B cell (primary cell): ENCODE data around the gene KCNJ12. TPM values are rescaled to one million over a fixed set of nuclear protein-coding genes. Genes with fewer than 3 reads are reported as not detected.

Experiments
- ATAC-seq: fragments of 200-7000 bp; cut with Tn5 transposase; one replicate; pipeline ENCODE4 v1.10.0; 2021; ENCODE audit warnings: low read depth, mild to moderate bottlenecking, moderate number of reproducible peaks, moderate library complexity
- CTCF ChIA-PET: fragments of 350-600 bp; sonication (Branson Sonifier 250); formaldehyde crosslinking; loops from one replicate; lab custom pipeline; 2021; ENCODE audit warnings: antibody characterized with exemption, inconsistent platforms; lab: Charles Lee
- POLR2A ChIA-PET: fragments of 350-600 bp; sonication (Branson Sonifier 250); formaldehyde crosslinking; loops from one replicate; lab custom pipeline; 2021; ENCODE audit warnings: antibody characterized with exemption; lab: Charles Lee
- DNase-seq: peaks from one replicate; pipeline ENCODE4 v3.0.0; 2013
- H2AFZ ChIP-seq: 2 replicates; pipeline ENCODE4 v1.6.1; 2012; ENCODE audit warnings: mild to moderate bottlenecking, low read depth, low read length; ENCODE audit not compliant: insufficient read depth, poor library complexity, severe bottlenecking
- H3K27ac ChIP-seq, 2 donors: 1 replicate in 1 of 2; 2 replicates in 1 of 2; pipeline ENCODE4 v1.5.1; 2012 to 2013; ENCODE audit warnings: low read length in 2 of 2, mild to moderate bottlenecking in 2 of 2, moderate library complexity in 1 of 2
- H3K27me3 ChIP-seq, 4 experiments: fragments of 200-600 bp in 1 of 4; sonication (generic) in 1 of 4; replicated peaks in 1 of 4; 1 replicate in 2 of 4; 2 replicates in 2 of 4; pipeline versions ENCODE4 v1.6.1 to v1.7.0; 2013 to 2016; ENCODE audit warnings: low read length in 3 of 4, mild to moderate bottlenecking in 2 of 4, mixed read lengths in 1 of 4, moderate library complexity in 1 of 4; ENCODE audit not compliant: insufficient read depth in 4 of 4, control insufficient read depth in 3 of 4; ENCODE audit errors: control extremely low read depth in 1 of 4
- H3K36me3 ChIP-seq, 2 experiments: replicated peaks in 1 of 2; 1 replicate in 1 of 2; 2 replicates in 1 of 2; pipeline versions ENCODE4 v1.6.1 to v1.7.1; 2013; ENCODE audit warnings: low read length in 1 of 2; ENCODE audit not compliant: insufficient read depth in 2 of 2, control insufficient read depth in 1 of 2; ENCODE audit errors: control extremely low read depth in 1 of 2, extremely low read depth in 1 of 2
- H3K4me1 ChIP-seq, 2 donors: fragments of 200-600 bp in 1 of 2; sonication (generic) in 1 of 2; 1 replicate in 1 of 2; 2 replicates in 1 of 2; pipeline versions ENCODE4 v1.5.1 to v1.6.1; 2013 to 2017; ENCODE audit warnings: low read length in 2 of 2; ENCODE audit not compliant: control insufficient read depth in 2 of 2, insufficient read depth in 2 of 2
- H3K4me2 ChIP-seq: replicated peaks from 2 replicates; pipeline ENCODE3; 2012; ENCODE audit warnings: mild to moderate bottlenecking, low read depth, low read length; ENCODE audit not compliant: poor library complexity, severe bottlenecking
- H3K4me3 ChIP-seq, 5 experiments: fragments of 200-600 bp in 1 of 5; sonication (generic) in 1 of 5; 1 replicate in 3 of 5; 2 replicates in 2 of 5; pipeline versions ENCODE4 v1.5.1 to v1.7.0; 2011 to 2016; ENCODE audit warnings: low read length in 4 of 5, mild to moderate bottlenecking in 4 of 5, low read depth in 2 of 5, control low read depth in 1 of 5, moderate library complexity in 1 of 5; ENCODE audit not compliant: insufficient read depth in 1 of 5; ENCODE audit errors: control extremely low read depth in 1 of 5, extremely low read depth in 1 of 5
- H3K79me2 ChIP-seq: fragments of 200-600 bp; sonication (generic); one replicate; pipeline ENCODE4 v1.6.0; 2016; ENCODE audit warnings: low read length; ENCODE audit not compliant: control insufficient read depth, insufficient read depth
- H3K9ac ChIP-seq: fragments of 200-600 bp; sonication (generic); 2 replicates; pipeline ENCODE4 v1.6.1; 2017; ENCODE audit warnings: mild to moderate bottlenecking, low read length, moderate library complexity
- H3K9me3 ChIP-seq, 3 donors: one replicate each; pipeline versions ENCODE4 v1.6.1 to v1.7.1; 2013; ENCODE audit warnings: low read length in 2 of 3; ENCODE audit not compliant: control insufficient read depth in 2 of 3, insufficient read depth in 1 of 3; ENCODE audit errors: control extremely low read depth in 1 of 3
- H4K20me1 ChIP-seq: 2 replicates; pipeline ENCODE4 v1.6.0; 2012; ENCODE audit warnings: mild to moderate bottlenecking, low read length; ENCODE audit not compliant: insufficient read depth, control insufficient read depth, poor library complexity, severe bottlenecking
- H3K27ac Mint-ChIP-seq: one replicate; pipeline ENCODE4 v1.8.0; 2021; ENCODE audit warnings: mixed read lengths
- H3K27me3 Mint-ChIP-seq: one replicate; pipeline ENCODE4 v1.8.0; 2021; ENCODE audit warnings: mixed read lengths
- H3K4me1 Mint-ChIP-seq: one replicate; pipeline ENCODE4 v1.8.0; 2021; ENCODE audit warnings: mixed read lengths
- H3K4me3 Mint-ChIP-seq: one replicate; pipeline ENCODE4 v1.8.0; 2021; ENCODE audit warnings: mixed read lengths
- H3K9me3 Mint-ChIP-seq: one replicate; pipeline ENCODE4 v1.8.0; 2022; ENCODE audit warnings: mixed read lengths; ENCODE audit not compliant: insufficient read depth
- EZH2 ChIP-seq: IDR thresholded peaks from 2 replicates; pipeline ENCODE4 v1.6.1; 2012; ENCODE audit warnings: borderline replicate concordance, low read depth, mild to moderate bottlenecking, moderate library complexity, low read length; ENCODE audit not compliant: insufficient read depth, poor library complexity, severe bottlenecking
- WGBS: methylation state at CpG from one replicate; pipeline ENCODE4 v1.1.5; 2013; ENCODE audit warnings: missing lambda C conversion rate; ENCODE audit not compliant: insufficient coverage; 5-methylcytosine and 5-hydroxymethylcytosine counted together
- intact Hi-C: fragments of 100-400 bp; cut with micrococcal nuclease; formaldehyde crosslinking; loops from one replicate; pipeline ENCODE4 v1.10.0; 2022
- polyA plus RNA-seq: library from polyadenylated mRNA; depleted of rRNA; stranded (reverse); fragments of >200 nt; gene quantifications from 2 replicates; pipeline ENCODE4 v1.2.3, GENCODE V29; 2012
- total RNA-seq, 2 donors: library from RNA; stranded (reverse); fragments of 120-200 nt in 1 of 2; gene quantifications; 1 replicate in 1 of 2; 2 replicates in 1 of 2; pipeline versions ENCODE4 v1.2.3 to v1.2.4, GENCODE V29; 2013 to 2022
- TF ChIP-seq, protein P1 (sequence below): fragments of 200-600 bp; IDR thresholded peaks from one replicate; pipeline ENCODE4 v1.8.0; 2022; ENCODE audit warnings: antibody characterized with exemption, mild to moderate bottlenecking

Gene KCNJ12
- total and polyA plus RNA-seq, 2 donors (not counting 1 experiment from before 2014, with no cell fraction given), result not detected

- no peak overlapping the region for H3K27ac ChIP-seq
- POLR2A ChIA-PET, result interaction anchor here (0.9 kb wide), 1 partner anchor 10 kb away, joined by 3 read pairs; no protein-coding TSS in a partner anchor
- Mint-ChIP-seq H3K4me3 (peak overlapping the region; percentile 5), H3K27me3 (peaks cover 30% of the 10 kb centered on the region), H3K27ac (no peak overlapping the region), H3K9me3 (no peaks in the 10 kb centered on the region), H3K4me1 (peaks cover 23% of the 10 kb centered on the region)
- peaks cover 0 to 65% (median 19%) of the 10 kb centered on the region in 4 experiments for H3K27me3 ChIP-seq
- no peak for TF ChIP-seq EZH2
- TF ChIP-seq, protein P1, sequence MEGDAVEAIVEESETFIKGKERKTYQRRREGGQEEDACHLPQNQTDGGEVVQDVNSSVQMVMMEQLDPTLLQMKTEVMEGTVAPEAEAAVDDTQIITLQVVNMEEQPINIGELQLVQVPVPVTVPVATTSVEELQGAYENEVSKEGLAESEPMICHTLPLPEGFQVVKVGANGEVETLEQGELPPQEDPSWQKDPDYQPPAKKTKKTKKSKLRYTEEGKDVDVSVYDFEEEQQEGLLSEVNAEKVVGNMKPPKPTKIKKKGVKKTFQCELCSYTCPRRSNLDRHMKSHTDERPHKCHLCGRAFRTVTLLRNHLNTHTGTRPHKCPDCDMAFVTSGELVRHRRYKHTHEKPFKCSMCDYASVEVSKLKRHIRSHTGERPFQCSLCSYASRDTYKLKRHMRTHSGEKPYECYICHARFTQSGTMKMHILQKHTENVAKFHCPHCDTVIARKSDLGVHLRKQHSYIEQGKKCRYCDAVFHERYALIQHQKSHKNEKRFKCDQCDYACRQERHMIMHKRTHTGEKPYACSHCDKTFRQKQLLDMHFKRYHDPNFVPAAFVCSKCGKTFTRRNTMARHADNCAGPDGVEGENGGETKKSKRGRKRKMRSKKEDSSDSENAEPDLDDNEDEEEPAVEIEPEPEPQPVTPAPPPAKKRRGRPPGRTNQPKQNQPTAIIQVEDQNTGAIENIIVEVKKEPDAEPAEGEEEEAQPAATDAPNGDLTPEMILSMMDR, result no peak
- intact Hi-C loops, result no loop called here
- H3K9me3 ChIP-seq, result peaks cover 0 to 3% (median 0%) of the 10 kb centered on the region in 3 donors
- no peak for ATAC-seq
- DNase-seq, result no peak
- no peak overlapping the region for H3K9ac ChIP-seq
- CTCF ChIA-PET, result interaction anchor here (1.9 kb wide), 1 partner anchor 88 kb away, joined by 5 read pairs; no protein-coding TSS in a partner anchor
- no peak overlapping the region for H2AFZ ChIP-seq
- H3K4me3 ChIP-seq, result no peak overlapping the region
- H3K36me3 ChIP-seq, result no peaks in the 10 kb centered on the region
- H4K20me1 ChIP-seq, result no peaks in the 10 kb centered on the region
- peaks cover 24 to 25% of the 10 kb centered on the region in 2 donors for H3K4me1 ChIP-seq
- H3K79me2 ChIP-seq, result no peaks in the 10 kb centered on the region
- WGBS, result 77% methylated on average over 11 of the region's 11 CpGs
- peak overlapping the region; percentile 65 for H3K4me2 ChIP-seq
Measured at GRCh38 chr17:21375757-21376080, 438 bp upstream of the KCNJ12 start.

DNA sequence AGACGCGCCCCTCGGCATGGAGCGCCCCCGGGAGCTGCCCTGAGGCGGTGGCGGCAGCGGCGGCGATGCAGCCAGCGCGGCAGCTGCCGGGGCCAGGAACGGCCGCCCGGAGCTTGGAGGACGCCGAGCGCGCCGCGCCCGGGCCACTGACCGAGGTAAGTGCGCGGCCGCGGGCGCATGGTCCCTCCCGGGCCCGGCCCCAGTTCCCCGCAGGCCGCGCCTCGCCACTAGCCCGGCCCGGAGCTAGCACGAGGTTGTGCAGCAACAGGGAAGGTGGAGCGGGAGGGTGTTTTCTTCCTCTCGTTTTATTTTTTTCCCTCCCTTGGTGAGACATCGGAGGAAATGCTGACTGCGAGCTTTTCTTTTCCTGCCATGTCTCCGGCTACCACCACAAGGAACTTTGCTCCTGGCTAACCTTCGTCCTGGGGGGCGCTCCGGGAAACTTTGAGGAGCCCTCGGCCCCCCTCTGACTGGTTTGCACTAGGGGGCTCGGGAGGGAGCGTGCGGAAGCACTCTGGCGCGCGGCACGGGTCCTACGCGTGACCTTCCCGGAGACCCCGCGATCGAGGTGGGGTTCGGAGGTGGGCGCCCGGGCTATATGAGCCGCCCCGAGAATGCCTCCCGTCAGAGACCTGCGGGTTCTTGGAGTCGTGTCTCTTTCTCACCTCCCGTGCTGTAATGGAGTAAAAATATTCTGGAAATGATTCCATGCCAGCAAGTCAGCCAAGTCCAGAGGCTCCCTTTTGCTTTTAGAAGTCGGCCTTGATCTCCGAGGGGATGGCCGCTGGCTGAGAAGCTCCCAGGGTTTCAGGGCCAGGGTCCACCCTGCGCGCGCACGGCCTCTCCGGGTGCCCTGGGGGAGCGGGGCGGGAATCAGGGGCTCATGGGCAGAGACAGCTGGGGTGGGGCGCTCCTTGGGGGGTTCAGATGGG, 868 bp downstream of the KCNJ12 start:
- Mint-ChIP-seq H3K4me1 (peaks cover 23% of the 10 kb centered on the region), H3K27ac (no peak overlapping the region), H3K9me3 (no peaks in the 10 kb centered on the region), H3K27me3 (peaks cover 30% of the 10 kb centered on the region), H3K4me3 (peak overlapping the region; percentile 64)
- intact Hi-C loops, result no loop called here
- no peak overlapping the region for H3K9ac ChIP-seq
- H3K79me2 ChIP-seq, result no peaks in the 10 kb centered on the region
- H3K4me1 ChIP-seq, result peaks cover 24 to 25% of the 10 kb centered on the region in 2 donors
- no peak overlapping the region for H3K27ac ChIP-seq
- ChIA-PET CTCF (interaction anchor here (1.2 kb wide), 1 partner anchor 97 kb away, joined by 3 read pairs; no protein-coding TSS in a partner anchor), POLR2A (no interaction called here)
- no peaks in the 10 kb centered on the region for H3K36me3 ChIP-seq
- DNase-seq, result no peak
- H2AFZ ChIP-seq, result peak overlapping the region; percentile 33
- H3K4me3 ChIP-seq, result peak overlapping the region in 2 of 5 experiments; percentile 15 to 16
- peaks cover 0 to 56% (median 19%) of the 10 kb centered on the region in 4 experiments for H3K27me3 ChIP-seq
- WGBS, result 6% methylated on average over 74 of the region's 80 CpGs
- no peak for ATAC-seq
- H4K20me1 ChIP-seq, result no peaks in the 10 kb centered on the region
- peak overlapping the region; percentile 65 for H3K4me2 ChIP-seq
- TF ChIP-seq, protein P1, result no peak
- TF ChIP-seq EZH2, result no peak
- H3K9me3 ChIP-seq, result peaks cover 0 to 10% (median 0%) of the 10 kb centered on the region in 3 donors
